ENCODE measurements around the gene TTC39C. TPM values are rescaled to one million over a fixed set of nuclear protein-coding genes. Genes with fewer than 3 reads are reported as not detected.
"Not testable (repeated sequence)": the region's sequence is repeated elsewhere in the genome, so short reads cannot be mapped to it uniquely, and the experiment has no call there.

Gene TTC39C
- total and polyA plus RNA-seq, 2 donors (not counting 3 experiments of a cell fraction or from before 2014, with no cell fraction given), result 0.61 to 6.2 TPM

DNA sequence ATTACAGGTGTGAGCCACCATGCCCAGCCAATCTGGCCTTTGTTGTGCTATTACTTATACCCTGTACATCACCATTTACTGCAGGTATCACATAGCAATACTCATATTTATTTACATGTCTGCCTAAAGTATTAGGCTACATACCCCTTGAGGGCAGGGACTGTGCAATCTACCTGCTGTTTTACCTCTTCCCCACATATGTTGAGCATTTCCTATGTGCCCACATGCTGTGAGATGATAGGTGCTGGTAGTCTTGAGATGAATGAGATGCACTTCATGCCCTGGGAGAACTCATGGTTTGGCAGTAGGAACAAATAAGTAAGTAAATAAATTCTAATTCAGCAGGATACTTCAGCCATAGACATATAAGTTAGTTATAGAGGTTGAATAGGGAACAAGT is 59.2 kb downstream of the TTC39C start:
- H3K9me1 ChIP-seq (replicated peaks; ENCODE audit: control insufficient read depth, extremely low read depth, insufficient read depth, low read length), result no peaks in the 10 kb centered on the region
- dilution Hi-C loops (cut with MboI; ENCODE audit: extremely low pct_ligation_motif_present, low sequenced_read_pairs), result no loop called here
- no peak overlapping the region for H3K9ac ChIP-seq (replicated peaks; ENCODE audit: extremely low read depth, insufficient read depth, low read length)
- H3K36me3 ChIP-seq (ENCODE audit: control insufficient read depth in 2 of 2, extremely low read depth in 1 of 2, insufficient read depth in 2 of 2, low read length in 2 of 2), result no peaks in the 10 kb centered on the region
- intact Hi-C loops (cut with micrococcal nuclease), result no loop called here
- no peak overlapping the region for H2AFZ ChIP-seq (ENCODE audit: low read depth, low read length)
- no peak for FAIRE-seq
- no peaks in the 10 kb centered on the region for H3K4me1 ChIP-seq (ENCODE audit: control insufficient read depth, extremely low read depth, insufficient read depth, low read length)
- no peaks in the 10 kb centered on the region for H3K27me3 ChIP-seq (ENCODE audit: control insufficient read depth in 2 of 2, insufficient read depth in 2 of 2, low read length in 2 of 2)
- POLR2A ChIA-PET, result no interaction called here
- no peaks in the 10 kb centered on the region for H3K9me3 ChIP-seq (replicated peaks; ENCODE audit: control insufficient read depth, insufficient read depth, low read length)
- H3K4me2 ChIP-seq (ENCODE audit: insufficient read depth, low read length), result no peak overlapping the region
- no peaks in the 10 kb centered on the region for H3K79me2 ChIP-seq (ENCODE audit: control insufficient read depth, insufficient read depth, low read length)
- DNase-seq (ENCODE audit: low read depth, low spot score), result no peak
- H3K4me3 ChIP-seq (replicated peaks in 1 of 3; ENCODE audit: insufficient read depth in 1 of 3, low read depth in 1 of 3, low read length in 3 of 3), result no peak overlapping the region
- CTCF ChIA-PET, result no interaction called here
- no peak overlapping the region for H3K27ac ChIP-seq (ENCODE audit: insufficient read depth, low read depth, low read length)
- BruUV-seq (replicated peaks), result no TSS peak
- no peaks in the 10 kb centered on the region for H4K20me1 ChIP-seq (replicated peaks; ENCODE audit: control insufficient read depth, extremely low read depth, insufficient read depth, low read length)
- TF ChIP-seq POLR2A (IDR thresholded peaks at IDR 0.05; ENCODE audit: low read depth, low read length) (no peak), GATA2 (IDR thresholded peaks at IDR 0.05; ENCODE audit: insufficient read depth, insufficient read length, low read depth, low read length) (no peak), FOS (IDR thresholded peaks at IDR 0.05; ENCODE audit: borderline replicate concordance, insufficient read depth, low read length) (no peak), MYC (IDR thresholded peaks at IDR 0.05; ENCODE audit: low read depth, low read length) (no peak), JUN (IDR thresholded peaks at IDR 0.05; ENCODE audit: borderline replicate concordance, insufficient read depth, insufficient read length, low read depth) (no peak), POLR2AphosphoS5 (IDR thresholded peaks at IDR 0.05; ENCODE audit: insufficient read depth, low read depth, low read length) (no peak), EZH2 (IDR thresholded peaks at IDR 0.05; ENCODE audit: borderline replicate concordance, low read depth, low read length, severe bottlenecking) (no peak), MAX (IDR thresholded peaks at IDR 0.05; ENCODE audit: insufficient read depth, insufficient read length) (no peak)
- TF ChIP-seq, protein P1, sequence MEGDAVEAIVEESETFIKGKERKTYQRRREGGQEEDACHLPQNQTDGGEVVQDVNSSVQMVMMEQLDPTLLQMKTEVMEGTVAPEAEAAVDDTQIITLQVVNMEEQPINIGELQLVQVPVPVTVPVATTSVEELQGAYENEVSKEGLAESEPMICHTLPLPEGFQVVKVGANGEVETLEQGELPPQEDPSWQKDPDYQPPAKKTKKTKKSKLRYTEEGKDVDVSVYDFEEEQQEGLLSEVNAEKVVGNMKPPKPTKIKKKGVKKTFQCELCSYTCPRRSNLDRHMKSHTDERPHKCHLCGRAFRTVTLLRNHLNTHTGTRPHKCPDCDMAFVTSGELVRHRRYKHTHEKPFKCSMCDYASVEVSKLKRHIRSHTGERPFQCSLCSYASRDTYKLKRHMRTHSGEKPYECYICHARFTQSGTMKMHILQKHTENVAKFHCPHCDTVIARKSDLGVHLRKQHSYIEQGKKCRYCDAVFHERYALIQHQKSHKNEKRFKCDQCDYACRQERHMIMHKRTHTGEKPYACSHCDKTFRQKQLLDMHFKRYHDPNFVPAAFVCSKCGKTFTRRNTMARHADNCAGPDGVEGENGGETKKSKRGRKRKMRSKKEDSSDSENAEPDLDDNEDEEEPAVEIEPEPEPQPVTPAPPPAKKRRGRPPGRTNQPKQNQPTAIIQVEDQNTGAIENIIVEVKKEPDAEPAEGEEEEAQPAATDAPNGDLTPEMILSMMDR (IDR thresholded peaks at IDR 0.05; ENCODE audit: extremely low read depth in 1 of 2, insufficient read depth in 1 of 2, low read depth in 1 of 2, low read length in 2 of 2), result no peak

GRCh38 chr18:24074757-24075156 is 60.2 kb downstream of the TTC39C start:
- H3K4me2 ChIP-seq (ENCODE audit: insufficient read depth, low read length); POLR2A ChIA-PET; intact Hi-C loops (cut with micrococcal nuclease); H4K20me1 ChIP-seq (replicated peaks; ENCODE audit: control insufficient read depth, extremely low read depth, insufficient read depth, low read length); H3K9me3 ChIP-seq (replicated peaks; ENCODE audit: control insufficient read depth, insufficient read depth, low read length); dilution Hi-C loops (cut with MboI; ENCODE audit: extremely low pct_ligation_motif_present, low sequenced_read_pairs); H3K27ac ChIP-seq (ENCODE audit: insufficient read depth, low read depth, low read length); CTCF ChIA-PET; H3K9me1 ChIP-seq (replicated peaks; ENCODE audit: control insufficient read depth, extremely low read depth, insufficient read depth, low read length); DNase-seq (ENCODE audit: low read depth, low spot score); H3K4me1 ChIP-seq (ENCODE audit: control insufficient read depth, extremely low read depth, insufficient read depth, low read length); FAIRE-seq; H2AFZ ChIP-seq (ENCODE audit: low read depth, low read length); H3K79me2 ChIP-seq (ENCODE audit: control insufficient read depth, insufficient read depth, low read length); H3K9ac ChIP-seq (replicated peaks; ENCODE audit: extremely low read depth, insufficient read depth, low read length); H3K27me3 ChIP-seq (ENCODE audit: control insufficient read depth in 2 of 2, insufficient read depth in 2 of 2, low read length in 2 of 2); H3K36me3 ChIP-seq (ENCODE audit: control insufficient read depth in 2 of 2, extremely low read depth in 1 of 2, insufficient read depth in 2 of 2, low read length in 2 of 2); BruUV-seq (replicated peaks); H3K4me3 ChIP-seq (replicated peaks in 1 of 3; ENCODE audit: insufficient read depth in 1 of 3, low read depth in 1 of 3, low read length in 3 of 3): not testable (repeated sequence)
